ENCODE results near the gene CALU. TPM values are rescaled to one million over a fixed set of nuclear protein-coding genes. Genes with fewer than 3 reads are reported as not detected.

Gene CALU
- total and polyA plus RNA-seq, 10 of the 15 experiments (the other 5 are each of a cell fraction or from before 2014, with no cell fraction given), result 31.2 to 75.6 (median 42.1) TPM

- BruUV-seq (replicated peaks), result no TSS peak
- Histone ChIP-seq H3K4me3 (no peak overlapping the region), H3K9me3 (replicated peaks; ENCODE audit: control insufficient read depth, insufficient read depth, low read length) (no peaks in the 10 kb centered on the region), H3K79me2 (ENCODE audit: control insufficient read depth, insufficient read depth, low read length) (peaks cover 9% of the 10 kb centered on the region), H3K9ac (ENCODE audit: control insufficient read depth, insufficient read depth, low read length) (no peak overlapping the region), H3K27ac (ENCODE audit: control insufficient read depth, insufficient read depth) (no peak overlapping the region), H3K27me3 (replicated peaks in 1 of 2; ENCODE audit: control insufficient read depth in 2 of 2, insufficient read depth in 2 of 2, low read length in 1 of 2) (no peaks in the 10 kb centered on the region; a peak in 1 of 4 replicates), H4K20me1 (ENCODE audit: control insufficient read depth, insufficient read depth) (no peaks in the 10 kb centered on the region), H3K36me3 (ENCODE audit: control insufficient read depth in 2 of 2, insufficient read depth in 2 of 2, low read length in 1 of 2) (no peaks in the 10 kb centered on the region), H3K4me1 (ENCODE audit: control insufficient read depth, insufficient read depth, low read length) (no peaks in the 10 kb centered on the region), H2AFZ (ENCODE audit: control insufficient read depth, low read depth, low read length) (peak overlapping the region; percentile 29; the same call in 1 of the 2 replicates), H3K4me2 (ENCODE audit: control insufficient read depth, insufficient read depth) (no peak overlapping the region)
- RAD21 ChIA-PET (ENCODE audit: unreplicated experiment), result interaction anchor here (1.0 kb wide), 1 partner anchor 12 kb away, joined by 3 read pairs; no protein-coding TSS in a partner anchor
- POLR2A ChIA-PET, result interaction anchor here (0.6 to 1.0 kb wide), 2 partner anchors 10 to 33 kb away, joined by 3 to 4 read pairs; no protein-coding TSS in a partner anchor
- DNase-seq (ENCODE audit: low read depth, low spot score) (no peak), FAIRE-seq (no peak), ATAC-seq (no peak)
- in situ Hi-C loops (cut with MboI) (no loop called here), intact Hi-C loops (cut with micrococcal nuclease; ENCODE audit: unreplicated experiment) (loop anchor here (5.0 kb wide), 1 partner anchor 127 kb away; the partner anchor contains the start of gene ATP6V1F)
- WGBS (ENCODE audit: insufficient coverage, insufficient replicate concordance, low lambda C conversion rate, missing lambda C conversion rate), result 45% methylated on average over 1 of the region's 1 CpG
- SMC1A ChIA-PET (ENCODE audit: uncharacterized antibody, unreplicated experiment), result interaction anchor here (0.7 to 1.3 kb wide), 2 partner anchors 27 to 30 kb away, joined by 3 read pairs; no protein-coding TSS in a partner anchor
- CTCF ChIA-PET, result interaction anchor here (0.9 kb wide), 1 partner anchor 15 kb away, joined by 3 read pairs; no protein-coding TSS in a partner anchor
- TF ChIP-seq USF1 (IDR thresholded peaks at IDR 0.05; ENCODE audit: borderline replicate concordance, extremely low read length, insufficient read depth, low read depth, low read length), result no peak
- 0 out of 2 replicates have a peak, but pooled peaks have one; percentile 13 for TF ChIP-seq ATF3 (IDR thresholded peaks at IDR 0.05; ENCODE audit: borderline replicate concordance, extremely low read depth, low read depth, low read length)
- no peak for TF ChIP-seq BMI1 (IDR thresholded peaks at IDR 0.05; ENCODE audit: borderline replicate concordance)
- TF ChIP-seq MLLT1 (IDR thresholded peaks at IDR 0.05), result no peak
- no peak for TF ChIP-seq ELK1 (IDR thresholded peaks at IDR 0.05; ENCODE audit: low read depth, low read length)
- TF ChIP-seq HCFC1 (IDR thresholded peaks at IDR 0.05; ENCODE audit: low read length), result peak; percentile 30; the same call in 1 of the 2 replicates
- TF ChIP-seq SIX5 (IDR thresholded peaks at IDR 0.05; ENCODE audit: low read depth, low read length, severe bottlenecking), result peak; percentile 58
- TF ChIP-seq ASH2L (IDR thresholded peaks at IDR 0.05; ENCODE audit: borderline replicate concordance, low read depth), result no peak
- no peak for TF ChIP-seq ZNF622 (IDR thresholded peaks at IDR 0.05)
- TF ChIP-seq YY1 (IDR thresholded peaks at IDR 0.05; ENCODE audit: low read depth, low read length), result no peak
- no peak for TF ChIP-seq BCLAF1 (IDR thresholded peaks at IDR 0.05)
- TF ChIP-seq IRF5 (IDR thresholded peaks at IDR 0.05; ENCODE audit: borderline replicate concordance), result no peak
Observed at GRCh38 chr7:128734890-128735289, 4.3 kb upstream of the CALU start.
